GM12801 (cell line): ENCODE results near the gene ATP13A5.

ENCODE experiments used
- TF ChIP-seq, protein P1 (sequence below): IDR thresholded peaks from one replicate; pipeline ENCODE4 v1.5.1; 2011; ENCODE audit warnings: control low read depth; ENCODE audit not compliant: insufficient read length; ENCODE audit errors: extremely low read depth

Gene ATP13A5

DNA sequence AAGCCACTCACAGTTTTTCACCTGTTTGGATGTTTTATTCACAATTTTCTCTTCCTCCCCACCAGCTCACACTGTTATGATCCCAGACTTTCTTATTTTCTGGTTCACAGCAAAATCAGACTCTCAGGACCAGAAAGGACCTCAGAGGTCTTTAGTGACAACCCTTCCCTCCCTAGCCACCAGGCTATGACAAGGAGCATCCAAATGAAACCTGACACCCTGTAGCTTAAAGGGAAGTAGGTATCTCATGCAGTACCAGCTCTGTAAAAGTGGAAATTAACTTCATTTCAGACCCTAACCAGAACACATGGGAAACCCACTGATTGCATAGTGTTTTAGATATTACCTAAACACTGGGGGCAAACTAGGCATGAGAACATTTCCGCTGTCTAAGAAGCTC lies 45.3 kb downstream of the ATP13A5 start:
- TF ChIP-seq, protein P1, sequence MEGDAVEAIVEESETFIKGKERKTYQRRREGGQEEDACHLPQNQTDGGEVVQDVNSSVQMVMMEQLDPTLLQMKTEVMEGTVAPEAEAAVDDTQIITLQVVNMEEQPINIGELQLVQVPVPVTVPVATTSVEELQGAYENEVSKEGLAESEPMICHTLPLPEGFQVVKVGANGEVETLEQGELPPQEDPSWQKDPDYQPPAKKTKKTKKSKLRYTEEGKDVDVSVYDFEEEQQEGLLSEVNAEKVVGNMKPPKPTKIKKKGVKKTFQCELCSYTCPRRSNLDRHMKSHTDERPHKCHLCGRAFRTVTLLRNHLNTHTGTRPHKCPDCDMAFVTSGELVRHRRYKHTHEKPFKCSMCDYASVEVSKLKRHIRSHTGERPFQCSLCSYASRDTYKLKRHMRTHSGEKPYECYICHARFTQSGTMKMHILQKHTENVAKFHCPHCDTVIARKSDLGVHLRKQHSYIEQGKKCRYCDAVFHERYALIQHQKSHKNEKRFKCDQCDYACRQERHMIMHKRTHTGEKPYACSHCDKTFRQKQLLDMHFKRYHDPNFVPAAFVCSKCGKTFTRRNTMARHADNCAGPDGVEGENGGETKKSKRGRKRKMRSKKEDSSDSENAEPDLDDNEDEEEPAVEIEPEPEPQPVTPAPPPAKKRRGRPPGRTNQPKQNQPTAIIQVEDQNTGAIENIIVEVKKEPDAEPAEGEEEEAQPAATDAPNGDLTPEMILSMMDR, result no peak

DNA sequence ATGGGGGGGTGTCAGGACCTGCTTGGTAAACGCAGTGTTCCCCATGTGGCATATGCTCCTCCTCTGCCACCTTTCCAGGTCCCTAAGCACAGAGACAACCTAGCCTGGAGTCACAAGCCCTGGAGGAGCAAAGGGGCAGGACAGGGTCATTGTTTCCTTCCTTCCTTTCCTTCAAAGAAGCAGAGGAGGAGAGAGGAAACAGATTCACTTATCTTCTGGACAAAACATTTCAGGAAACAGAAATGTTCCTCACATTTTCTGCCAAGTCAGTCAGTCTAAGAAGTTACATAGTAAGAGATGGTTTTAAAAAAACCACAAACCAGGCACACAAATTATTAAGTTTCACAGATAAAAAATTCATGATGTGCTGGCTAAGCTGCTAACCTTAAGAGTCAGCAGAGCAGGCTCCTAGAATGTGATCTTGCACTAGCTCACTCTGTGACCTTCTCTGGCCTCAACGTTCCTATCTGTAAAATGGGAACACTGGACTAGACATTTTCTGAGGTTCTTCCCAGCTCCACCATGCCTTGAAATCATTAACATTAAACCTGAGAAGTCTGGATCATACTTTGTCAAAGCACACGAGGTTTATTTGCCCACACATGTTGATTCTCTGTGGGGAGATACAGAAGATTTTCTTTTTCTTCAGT lies 47.9 kb downstream of the ATP13A5 start:
- TF ChIP-seq, protein P1, result no peak

DNA sequence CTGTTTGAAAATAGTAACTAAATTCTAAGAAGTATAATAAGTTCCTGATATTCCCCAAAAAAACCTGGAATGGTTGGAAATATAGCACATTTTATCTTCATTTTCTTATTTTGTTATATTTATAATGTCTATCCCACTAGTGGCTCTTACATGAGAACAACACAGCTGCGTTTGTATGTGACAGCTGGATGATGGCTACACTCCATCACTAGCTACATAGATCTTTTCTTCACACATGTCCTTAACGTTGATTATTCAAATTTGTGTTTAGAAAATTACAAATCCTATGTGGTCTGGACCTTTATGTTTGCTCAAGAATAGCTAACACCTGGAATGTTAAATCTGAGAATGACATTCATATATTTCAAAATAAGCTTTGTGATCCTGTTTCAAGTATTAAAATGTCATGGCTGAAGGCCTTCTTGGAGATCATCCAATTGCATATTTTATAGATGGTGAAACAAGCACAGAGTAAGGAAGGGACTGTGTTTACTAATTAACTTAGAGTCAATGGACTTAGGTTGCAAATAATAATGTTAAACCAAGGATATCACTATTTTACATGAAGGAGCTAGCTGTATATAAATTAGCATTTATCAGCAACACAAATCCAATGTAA lies 60.8 kb downstream of the ATP13A5 start:
- TF ChIP-seq, protein P1, result no peak

DNA sequence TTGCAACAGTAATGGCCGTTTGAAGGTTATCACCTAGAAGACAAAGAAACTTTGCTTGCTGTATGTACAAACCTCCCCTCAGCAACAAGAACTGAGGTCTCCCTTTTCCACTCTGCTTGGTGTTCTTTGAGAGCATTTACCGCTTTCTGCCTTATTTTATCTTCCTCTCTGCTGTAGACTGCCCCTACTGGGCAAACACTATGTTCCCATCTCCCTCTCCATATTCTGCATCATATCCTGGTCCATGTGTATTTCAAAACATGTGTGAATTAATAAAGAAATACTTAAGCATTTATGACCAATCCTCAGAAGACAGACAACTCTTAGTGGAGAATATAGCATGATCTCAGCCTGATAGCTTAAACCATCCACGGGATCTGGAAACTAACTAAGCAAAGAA lies 64.4 kb downstream of the ATP13A5 start:
- TF ChIP-seq, protein P1, result no peak

DNA sequence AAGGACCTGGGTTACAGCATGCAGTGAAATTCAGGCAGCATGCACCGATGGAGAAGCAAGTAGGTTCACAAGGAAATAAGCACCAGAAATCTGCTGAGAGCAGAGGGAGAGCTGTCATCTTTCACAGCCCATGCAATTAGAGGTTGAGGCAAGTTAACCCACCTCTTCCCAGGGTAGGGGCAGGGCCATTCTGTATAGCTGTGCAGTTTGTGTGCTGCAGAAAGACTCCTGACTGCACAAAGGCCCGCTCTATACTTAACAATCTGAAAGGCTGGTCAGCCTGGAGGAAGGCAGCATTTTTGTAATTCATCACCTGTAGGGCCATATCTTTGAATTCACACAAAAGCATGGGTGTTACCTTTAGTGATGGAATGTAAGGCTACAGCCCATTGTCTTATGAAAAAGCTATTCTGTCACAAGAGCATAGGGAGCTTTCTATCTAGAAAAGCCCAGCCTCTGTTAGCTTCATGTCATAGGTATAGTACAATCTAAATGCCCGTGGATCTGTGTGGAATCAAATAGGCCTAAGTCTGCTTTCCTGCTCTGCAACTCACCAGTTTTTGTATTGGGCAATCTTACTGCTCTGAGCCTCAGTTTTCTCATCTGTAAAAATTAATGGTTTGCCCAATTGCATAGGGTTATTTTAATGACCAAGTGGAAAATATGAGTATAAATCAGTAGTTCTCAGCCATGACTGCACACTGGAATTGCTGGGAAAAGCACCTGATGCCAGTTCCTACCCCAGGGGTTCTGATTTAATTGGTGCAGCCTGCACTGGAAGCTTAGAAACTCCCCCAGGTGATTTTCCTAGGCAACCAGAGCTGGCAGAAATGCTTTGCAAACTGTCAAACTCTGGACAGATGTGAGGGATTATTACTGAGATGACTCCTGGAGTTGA lies 65.2 kb downstream of the ATP13A5 start:
- TF ChIP-seq, protein P1, result no peak

DNA sequence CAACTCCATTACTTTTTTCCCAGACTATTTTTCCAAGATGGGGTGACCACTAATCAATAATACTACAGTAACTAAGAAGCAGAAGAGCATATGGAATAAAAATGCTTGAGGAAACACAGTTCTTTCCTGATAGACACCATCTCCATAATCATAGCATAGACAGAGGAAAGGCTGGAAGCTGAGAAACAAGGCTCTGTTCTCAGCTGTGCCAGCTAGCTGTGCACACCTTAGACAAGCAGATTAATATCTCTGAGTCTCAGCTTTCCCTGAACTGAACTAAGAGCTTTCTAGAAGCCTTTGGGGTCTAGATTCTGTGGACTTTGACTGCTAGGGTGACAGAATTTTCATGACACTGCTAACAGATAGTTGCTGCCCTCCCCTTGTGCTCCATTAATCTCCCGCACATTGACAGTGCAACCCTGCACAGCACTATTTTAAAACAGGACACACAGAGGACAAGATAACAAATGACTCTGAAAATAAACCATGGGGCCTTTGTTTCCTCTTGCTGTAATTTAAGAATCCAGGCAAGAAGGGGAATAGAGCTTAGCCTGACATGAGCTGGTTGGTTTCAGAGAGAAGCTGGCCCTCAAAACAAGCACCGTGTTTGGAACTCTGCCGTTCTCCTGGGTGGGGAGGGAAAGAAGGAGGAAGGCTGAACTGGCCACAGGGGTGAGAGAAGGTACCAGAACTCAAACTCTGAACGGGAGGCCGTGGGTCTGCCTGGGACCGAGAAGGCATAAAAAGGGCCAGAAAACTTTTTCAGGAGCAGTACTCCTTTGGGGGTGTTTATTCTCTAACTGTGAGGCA lies 67.4 kb downstream of the ATP13A5 start:
- TF ChIP-seq, protein P1, result no peak
